ENCODE measurements around the gene LARP6. TPM values are rescaled to one million over a fixed set of nuclear protein-coding genes. Genes with fewer than 3 reads are reported as not detected.
A peak's percentile ranks its signal among the peaks of the same experiment; 100 is the strongest.

Gene LARP6
- total and polyA plus RNA-seq, 2 of the 13 experiments (the other 11 are each of a cell fraction or from before 2014, with no cell fraction given), result 2.9 to 8.2 TPM

GRCh38 chr15:70875001-70875782 lies 21.2 kb upstream of the LARP6 start (continued):
- TF ChIP-seq PRDM15 (CRISPR knock-in tag; IDR thresholded peaks at IDR 0.05), result no peak
- TF ChIP-seq ZNF644 (CRISPR knock-in tag; IDR thresholded peaks at IDR 0.05; ENCODE audit: low read depth), result peak; percentile 20; the same call in 1 of the 2 replicates
- TF ChIP-seq ZNF18 (CRISPR knock-in tag; IDR thresholded peaks at IDR 0.05; ENCODE audit: insufficient replicate concordance), result peak; percentile 29
- no peak for TF ChIP-seq ZNF232 (CRISPR knock-in tag; IDR thresholded peaks at IDR 0.05; ENCODE audit: borderline replicate concordance)
- TF ChIP-seq ZNF350 (CRISPR knock-in tag; IDR thresholded peaks at IDR 0.05; ENCODE audit: borderline replicate concordance, low read depth), result no peak
- TF ChIP-seq STAG1 (CRISPR knock-in tag; IDR thresholded peaks at IDR 0.05), result peak; percentile 64
